Effector CD4-positive, alpha-beta T cell (primary cell): ENCODE data around the gene ANXA10.
"Not testable (repeated sequence)": the region's sequence is repeated elsewhere in the genome, so short reads cannot be mapped to it uniquely, and the experiment has no call there.

Experiments used
- DNase-seq: peaks from one replicate; pipeline ENCODE4 v3.0.0-alpha.2; 2020

Gene ANXA10

DNA sequence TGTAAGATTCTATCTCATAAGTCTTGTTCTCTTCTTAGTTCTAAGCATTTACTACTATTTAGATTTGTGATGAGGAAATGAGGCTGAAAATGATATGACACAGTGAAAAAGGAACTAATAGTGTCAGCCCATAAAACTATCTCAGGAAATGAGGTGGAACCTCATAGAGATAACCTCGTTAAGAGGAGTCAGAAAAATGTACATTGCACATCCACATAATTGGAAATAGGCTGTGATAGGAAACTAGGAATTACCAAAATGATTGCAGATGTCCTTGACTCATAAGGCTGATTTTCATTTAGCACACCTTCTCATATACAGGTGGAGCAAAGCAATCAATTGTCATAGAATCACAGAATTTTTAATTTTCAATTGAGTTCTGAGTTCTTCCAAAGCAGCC, 26.8 kb downstream of the ANXA10 start:
- DNase-seq = no peak

DNA sequence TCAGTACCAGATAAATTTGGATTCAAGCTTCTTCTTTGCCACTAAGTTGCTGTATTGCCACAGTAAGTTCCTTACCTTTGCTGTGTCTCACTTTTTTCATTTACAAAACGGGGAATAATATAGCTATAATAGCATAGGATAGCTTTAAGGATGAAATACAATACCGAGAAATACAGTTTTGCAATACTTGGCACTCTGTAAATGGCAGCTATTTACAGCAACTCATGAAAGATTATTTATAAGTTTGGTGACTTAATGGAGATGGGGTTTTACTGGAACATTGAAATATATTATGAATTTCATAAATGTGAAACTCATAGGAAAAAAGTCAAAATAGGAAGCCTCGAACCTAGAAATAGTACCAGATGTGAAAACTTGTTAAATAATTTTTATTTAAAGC, 27.6 kb downstream of the ANXA10 start:
- DNase-seq = no peak

DNA sequence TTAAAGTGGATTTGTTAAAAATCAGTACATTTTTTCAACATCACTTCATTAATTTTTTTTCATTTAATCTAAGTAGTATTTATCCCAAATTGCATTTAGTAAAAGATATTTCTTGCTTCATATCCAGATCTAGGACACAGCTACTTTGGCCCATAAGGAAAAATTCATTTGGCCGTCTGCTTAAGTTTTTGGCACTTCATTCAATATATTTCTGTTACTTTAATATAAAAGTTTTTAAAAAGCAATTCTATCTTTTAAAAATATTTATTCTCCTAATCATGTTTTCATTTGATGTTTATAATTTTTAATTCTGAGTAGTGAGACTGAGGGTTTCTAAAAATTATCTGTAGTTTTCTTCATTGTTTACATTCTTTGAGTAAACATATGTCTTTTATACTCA, 28.5 kb downstream of the ANXA10 start:
- no peak for DNase-seq

DNA sequence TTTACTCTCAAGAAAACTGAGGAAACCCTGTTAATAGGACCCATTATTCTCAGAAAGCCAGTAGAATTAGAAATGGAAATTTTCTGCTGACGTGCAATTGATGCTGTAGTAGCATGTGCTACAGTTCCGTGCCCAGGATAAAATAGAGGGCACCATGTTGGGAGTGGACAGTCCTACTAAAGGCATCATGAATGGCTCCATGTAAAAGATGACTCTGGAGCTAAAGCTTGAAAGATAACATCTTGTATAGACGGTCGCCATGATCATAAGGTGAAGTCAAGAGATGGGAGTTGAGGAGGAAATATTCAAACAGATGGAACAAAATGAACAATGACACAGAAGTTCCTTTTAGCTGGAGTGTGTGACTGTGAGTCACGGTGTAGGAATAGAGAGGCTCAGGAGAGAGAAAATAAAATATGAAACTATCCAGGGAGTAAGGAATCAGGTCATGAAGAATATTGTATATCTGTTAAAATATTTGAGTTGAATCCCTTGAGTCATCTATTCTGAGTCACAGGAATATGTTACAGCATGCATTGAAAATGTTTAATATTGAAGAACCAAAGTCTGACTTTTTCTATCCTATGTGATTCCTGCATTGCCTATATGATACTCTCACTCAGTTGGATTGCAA, 31.8 kb downstream of the ANXA10 start:
- DNase-seq = no peak

DNA sequence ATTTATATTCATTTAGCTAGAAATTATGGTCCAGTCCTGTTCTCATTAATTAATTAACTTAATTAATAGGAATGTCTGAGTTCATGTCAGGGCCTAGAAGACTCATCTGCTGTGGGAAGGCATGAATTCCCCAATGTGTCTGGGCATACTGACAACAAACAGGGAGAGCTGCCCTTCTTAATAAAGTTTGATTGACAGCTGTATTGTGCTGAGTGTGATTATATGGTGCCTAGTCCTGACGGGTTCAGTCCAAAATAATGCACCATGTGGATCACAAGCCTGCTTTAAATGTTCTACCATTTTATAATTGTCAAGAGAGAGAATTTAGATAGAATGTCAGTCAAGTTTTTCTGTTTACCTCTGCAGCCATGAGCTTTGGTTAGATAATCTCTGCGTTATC, 34.6 kb downstream of the ANXA10 start:
- DNase-seq = no peak

DNA sequence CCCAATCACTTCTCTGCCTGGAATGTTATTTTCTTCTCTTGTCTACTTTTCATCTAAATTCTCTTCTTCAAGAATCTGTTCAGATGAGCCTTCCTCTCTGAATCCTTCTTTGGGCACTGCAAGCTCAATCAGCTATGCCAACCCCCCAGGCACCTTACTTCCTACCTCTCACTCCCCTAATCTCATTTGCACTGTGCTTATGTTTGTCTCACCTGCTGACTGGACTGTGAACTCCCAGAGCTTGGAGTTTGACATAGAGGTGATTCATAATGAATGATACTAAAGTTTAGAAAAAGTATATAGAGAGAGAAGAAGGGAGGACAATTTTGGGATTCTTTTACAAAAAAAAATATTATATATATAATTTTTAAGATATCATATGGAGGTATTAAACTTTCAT, 36.3 kb downstream of the ANXA10 start:
- DNase-seq = no peak

DNA sequence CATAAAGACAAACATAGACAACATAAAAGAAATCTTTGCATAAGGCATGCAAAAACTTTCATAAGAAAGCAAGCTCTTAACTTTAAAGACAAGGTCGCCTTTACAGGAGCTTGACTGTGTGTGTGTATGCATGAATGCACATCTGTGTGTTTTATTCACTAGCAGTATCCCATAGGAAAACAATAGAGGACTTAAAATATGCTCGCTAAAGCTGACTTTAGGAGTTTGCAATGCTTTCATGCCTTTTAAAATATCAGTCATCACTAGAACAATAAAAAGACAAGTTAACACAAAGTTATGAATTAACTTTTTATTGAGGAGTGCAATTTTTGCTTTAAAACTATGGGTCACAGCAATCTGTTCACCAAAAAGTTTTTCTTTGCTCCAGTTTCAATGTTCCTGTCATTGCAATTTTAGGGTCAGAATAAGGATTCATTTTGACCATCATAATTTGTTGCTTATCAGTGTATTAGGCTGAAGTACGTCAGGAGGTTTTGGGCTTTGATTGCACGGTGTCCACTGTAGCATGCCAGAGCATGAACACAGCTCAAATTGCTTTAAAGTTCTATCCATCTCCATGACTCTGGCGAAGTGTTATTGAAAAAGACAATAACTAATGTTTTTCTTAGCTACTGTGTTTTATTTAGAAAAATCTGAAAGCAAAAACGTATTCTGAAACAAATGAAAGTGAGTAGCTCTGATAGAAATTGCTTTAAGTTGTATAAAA, 36.9 kb downstream of the ANXA10 start:
- DNase-seq = no peak

DNA sequence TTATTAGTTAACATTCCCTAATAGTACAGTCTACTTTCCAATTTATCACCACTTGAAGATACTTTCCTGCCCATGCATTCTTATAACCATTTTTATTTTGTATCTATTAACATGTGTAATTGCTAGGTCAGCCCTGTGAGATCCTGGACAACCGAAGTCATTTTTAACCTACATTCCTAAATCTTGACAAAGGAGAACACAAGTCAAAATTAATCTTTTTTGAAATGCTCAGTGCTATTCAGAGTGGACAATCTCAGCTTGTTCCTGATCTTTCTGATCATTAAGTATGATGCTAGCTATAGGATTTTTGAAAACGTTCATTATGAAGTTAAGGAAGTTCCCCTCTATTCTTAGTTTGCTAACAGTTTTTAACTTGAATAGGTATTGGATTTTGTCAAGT, 37.5 kb downstream of the ANXA10 start:
- DNase-seq = no peak

DNA sequence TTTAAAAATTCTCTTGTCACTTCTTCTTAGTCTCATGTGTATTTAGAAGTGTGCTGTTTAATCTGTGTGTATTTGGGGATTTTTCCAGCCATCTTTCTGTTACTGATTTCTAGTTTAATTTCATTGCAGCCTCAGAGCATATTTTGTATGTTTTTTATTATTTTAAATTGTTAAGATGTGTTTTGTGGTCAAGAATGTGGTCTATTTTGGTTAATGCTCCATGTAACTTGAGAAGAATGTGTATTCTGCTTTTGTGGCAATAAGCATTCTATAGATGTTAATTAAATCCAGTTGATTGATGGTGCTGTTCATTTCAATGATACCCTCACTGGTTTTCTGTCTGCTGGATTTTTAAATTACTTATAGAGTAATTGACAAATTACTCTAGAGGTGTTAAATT, 38.9 kb downstream of the ANXA10 start:
- DNase-seq = no peak

DNA sequence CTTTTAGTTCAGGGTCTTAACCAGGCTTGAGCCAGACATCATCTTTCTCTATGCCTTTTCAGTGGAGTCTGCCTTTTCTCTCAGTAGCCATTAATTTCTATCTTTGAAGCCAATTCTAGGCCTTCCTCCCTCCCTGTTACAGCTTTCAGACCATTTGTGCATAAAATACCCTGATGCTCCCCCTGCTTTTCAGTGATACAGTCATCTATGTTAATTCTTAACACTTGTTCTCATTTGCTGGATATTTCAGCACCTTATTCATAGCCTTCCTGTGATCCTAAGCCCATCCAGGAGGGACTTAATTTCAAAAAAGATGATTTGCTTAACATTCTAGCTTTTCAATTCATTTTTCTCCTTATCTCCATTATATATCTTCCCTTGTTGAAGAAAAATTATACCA, 42.3 kb downstream of the ANXA10 start:
- no peak for DNase-seq

DNA sequence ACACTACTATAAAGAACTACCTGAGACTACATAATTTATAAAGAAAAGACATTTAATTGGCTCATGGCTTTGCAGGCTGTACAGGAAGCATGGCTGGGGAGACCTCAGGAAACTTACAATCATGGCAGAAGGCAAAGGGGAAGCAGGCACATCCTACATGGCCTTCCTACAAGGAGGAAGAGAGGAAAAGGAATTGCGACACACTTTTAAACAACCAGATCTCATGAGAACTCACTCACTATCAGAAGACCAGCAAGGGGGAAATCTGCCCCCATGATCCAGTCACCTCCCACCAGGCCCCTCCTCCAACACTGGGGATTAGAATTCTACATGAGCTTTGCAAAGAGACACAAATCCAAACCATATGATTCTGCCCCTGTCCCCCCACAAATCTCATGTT, 43.5 kb downstream of the ANXA10 start:
- DNase-seq = not testable (repeated sequence)

DNA sequence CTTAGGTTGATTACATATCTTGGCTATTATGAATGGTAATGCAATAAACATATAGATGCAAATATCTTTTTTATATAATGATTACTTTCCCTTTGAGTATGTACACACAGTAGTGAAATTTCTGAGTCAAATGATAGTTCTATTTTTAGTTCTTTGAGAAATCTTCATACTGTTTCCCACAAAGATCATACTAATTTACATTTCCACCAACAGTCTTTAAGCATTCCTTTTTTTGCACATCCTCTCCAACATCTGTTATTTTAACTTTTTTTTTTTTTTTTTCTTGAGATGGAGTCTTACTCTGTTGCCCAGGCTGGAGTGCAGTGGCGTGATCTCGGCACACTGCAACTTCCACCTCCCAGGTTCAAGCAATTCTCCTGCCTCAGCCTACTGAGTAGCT, 45.4 kb downstream of the ANXA10 start:
- not testable (repeated sequence) for DNase-seq

DNA sequence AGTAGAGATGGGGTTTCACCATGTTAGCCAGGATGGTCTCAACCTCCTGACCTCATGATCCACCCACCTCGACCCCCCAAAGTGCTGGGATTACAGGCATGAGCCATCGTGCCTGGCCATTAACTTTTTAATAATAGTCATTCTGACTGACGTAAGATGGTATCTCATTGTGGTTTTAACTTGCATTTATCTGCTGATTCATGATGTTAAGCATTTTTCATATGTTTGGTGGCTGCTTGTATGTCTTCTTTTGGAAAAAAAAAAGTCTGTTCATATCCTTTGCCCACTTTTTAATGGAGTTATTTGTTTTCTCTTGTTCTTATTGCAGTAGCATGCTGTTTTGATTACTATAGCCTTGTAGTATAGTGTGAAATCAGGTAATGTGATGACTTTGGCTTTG, 45.8 kb downstream of the ANXA10 start:
- no peak for DNase-seq

DNA sequence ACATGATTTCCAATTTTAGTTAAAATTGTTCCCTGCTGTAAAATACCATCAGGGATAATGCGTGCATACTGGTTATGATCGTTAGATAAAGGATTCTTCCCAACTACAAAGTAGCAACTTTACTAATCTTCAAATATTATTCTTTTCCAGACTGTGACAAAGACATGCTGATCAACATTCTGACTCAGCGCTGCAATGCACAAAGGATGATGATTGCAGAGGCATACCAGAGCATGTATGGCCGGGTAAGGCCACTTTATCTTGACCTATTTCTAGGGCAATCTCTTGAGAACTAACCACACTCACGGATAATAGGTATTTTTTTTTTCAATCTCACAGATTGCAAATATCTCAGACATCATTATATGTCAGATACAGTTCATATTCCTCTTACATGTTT, 47.0 kb downstream of the ANXA10 start:
- no peak for DNase-seq

DNA sequence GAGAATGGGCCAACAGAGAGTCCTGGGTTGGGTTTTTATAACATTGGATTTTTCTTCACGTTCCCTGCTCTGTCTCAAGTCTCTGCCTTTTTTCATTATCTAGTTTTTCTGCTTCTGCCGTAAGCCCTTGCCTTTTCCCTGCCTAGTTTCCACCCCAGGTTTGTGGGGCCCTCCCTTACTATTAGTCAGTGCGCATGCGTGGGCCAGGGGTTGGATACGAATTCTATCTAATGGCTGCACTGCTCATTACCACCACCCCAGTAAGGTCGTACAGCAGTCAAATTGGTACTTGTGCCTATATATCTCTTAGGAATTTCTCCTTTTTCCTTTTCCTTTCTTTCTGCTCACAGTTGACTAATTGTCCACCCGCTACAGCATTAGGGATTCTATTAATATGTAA, 49.4 kb downstream of the ANXA10 start:
- no peak for DNase-seq

DNA sequence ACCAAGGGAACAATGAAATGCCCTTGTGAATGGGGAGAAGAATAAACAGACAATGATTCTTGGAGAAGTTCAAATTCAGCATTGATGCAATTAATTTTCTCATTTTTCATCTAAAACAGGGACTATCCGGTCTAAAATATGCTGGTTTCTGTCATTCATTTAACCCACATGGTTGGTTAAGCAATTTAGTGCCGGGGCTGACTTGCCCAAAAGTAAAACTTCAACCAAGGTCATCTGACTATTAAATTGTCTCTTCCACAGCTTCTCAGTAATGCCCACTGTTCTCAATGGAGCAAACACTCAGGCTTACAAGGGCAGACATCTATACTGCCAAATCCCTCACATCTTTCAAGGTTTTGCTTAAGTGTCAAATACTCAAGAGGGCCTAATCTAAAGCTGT, 51.3 kb downstream of the ANXA10 start:
- no peak for DNase-seq

DNA sequence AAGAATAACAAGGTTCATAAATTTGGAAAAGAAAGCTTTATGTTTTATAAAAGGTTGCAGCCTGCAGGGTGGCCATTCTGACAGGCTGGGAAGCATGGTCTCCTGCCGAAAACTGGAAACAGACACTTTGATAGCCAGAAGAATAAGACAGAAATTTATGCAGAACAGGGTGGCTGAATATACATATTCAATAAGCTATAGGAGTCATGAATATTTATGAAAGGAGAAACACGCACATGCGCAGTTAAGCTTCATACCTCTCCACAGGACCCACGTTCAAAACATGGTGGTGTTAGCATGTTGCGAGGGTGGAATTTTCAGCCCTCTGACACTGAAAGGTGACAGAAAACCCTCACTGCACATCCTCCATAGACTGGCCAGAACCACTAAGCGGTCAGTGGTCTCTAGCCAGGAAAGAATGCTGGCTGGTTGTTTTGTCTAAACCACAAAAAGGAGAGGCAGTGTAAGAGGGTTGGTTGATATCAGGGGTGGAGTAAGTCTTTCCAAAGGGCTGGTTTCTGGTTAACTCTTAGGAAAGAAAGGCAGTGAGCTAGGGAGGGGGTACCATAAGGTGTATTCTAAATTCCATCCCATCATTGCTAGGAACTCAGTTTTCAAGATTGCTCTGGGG, 58.2 kb downstream of the ANXA10 start:
- no peak for DNase-seq

DNA sequence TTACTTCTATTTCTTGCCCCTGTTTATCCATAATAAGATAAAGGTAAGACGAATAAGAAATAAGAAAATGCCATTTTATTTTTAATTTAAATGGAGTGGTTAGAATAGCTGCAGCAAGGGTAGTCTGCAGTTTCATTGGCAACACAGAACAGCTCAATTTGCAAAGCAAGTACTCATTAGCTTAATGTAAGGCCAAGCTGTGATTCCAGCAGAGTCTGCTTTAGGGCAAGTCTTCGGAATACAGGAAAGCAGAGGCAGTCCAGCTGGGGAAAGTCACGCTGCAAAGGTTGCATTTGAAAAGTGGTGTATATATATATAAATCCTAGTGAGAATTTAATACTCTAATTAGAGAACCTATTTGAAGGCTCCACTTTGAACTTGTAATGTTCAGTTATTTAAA, 59.0 kb downstream of the ANXA10 start:
- no peak for DNase-seq

DNA sequence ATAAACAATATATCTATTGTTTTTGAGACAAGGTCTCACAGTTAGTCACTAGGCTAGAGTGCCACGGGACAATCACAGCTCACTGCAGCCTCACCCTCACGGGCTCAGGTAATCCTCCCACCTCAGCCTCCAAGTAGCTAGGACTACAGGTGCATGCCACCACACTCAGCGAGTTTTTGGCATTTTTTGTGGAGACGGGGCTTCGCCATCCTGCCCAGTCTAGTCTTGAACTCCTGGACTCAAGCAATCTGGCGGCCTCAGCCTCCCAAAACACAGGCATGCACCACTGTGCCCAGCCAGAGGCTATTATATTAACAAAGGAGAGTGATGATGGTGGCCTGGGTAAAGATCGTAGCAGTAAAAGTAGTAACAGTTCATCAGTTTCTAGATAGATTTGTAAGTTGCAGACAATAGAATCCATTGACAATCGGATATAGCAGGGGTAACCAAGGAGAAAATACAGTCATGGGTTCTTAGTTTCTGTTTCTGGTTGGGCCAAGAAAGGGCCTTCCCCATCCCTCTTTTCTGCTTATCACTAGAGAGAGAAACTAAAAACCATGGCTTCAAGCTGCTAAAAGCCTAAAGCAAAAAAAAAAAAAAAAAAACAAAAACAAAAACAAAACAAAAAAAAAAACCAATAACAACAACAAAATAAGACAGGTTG, 60.6 kb downstream of the ANXA10 start:
- DNase-seq = no peak

DNA sequence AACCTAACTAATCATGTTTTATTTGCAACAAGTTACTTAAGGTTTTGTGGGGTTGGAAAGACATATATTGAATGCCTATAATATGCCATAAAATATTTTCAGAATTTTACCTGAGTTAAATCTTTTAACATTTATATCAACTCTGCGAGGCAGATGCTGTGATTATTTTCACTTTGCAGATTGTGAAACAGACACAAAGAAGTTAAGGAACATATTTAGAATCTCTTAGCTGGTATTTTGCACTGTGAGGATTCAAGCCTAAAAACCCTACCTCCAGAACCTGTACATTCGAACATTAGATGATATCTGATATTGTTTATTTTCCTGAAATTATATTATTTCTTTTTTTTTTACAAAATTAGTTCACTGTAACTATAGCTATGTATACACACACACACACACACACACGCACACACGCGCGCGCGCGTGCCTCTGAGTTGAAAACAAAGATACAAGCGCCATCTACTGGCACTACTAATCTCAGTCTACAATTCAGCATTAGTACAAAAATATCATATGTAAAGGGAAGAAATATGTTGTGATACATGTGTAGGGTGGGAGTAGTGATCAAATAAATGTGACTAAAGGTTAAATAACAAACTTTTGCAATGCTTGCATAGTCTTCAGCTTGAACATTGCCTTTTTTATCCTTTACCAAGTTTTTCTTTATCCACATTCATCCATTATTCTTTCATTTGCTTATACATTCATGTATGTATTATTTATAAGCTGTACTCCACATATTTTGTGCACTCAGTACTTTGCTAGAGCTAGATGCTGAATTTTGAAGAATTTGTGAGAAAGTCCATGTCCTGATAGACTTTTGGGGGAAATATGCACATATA, 61.5 kb downstream of the ANXA10 start:
- peak; percentile 41 for DNase-seq

DNA sequence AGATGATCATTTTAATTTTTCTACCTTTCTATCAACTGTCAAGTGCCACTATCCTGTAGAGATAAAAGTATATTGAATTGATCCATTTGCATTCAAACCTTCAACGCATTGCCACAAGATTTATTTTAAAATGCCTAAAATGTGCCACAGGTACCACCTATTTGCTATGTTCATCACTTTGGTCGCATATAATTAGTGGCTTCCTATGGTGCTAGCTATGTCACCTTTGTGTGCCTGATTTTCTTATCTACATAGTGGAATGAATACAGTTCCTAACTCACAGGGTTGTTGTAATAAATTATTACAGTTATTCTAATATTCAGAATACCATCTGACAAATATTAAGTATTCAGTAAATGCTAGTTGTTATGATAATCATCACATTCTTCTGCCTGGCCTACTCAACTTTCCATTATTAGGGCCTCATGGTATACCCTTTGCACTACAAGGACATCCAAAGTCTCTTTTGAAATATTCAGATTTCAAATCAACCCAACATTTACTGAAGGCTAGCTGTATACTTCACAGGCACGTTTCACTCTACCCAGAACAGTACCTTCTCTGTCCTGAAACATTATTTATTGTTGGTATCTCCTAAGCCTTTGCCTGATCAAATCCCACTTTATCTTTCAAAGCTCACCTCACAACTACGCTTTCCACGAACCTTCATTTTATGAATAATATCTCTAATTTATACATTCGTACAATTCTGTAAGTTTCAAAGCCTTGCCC, 62.4 kb downstream of the ANXA10 start:
- DNase-seq = no peak

DNA sequence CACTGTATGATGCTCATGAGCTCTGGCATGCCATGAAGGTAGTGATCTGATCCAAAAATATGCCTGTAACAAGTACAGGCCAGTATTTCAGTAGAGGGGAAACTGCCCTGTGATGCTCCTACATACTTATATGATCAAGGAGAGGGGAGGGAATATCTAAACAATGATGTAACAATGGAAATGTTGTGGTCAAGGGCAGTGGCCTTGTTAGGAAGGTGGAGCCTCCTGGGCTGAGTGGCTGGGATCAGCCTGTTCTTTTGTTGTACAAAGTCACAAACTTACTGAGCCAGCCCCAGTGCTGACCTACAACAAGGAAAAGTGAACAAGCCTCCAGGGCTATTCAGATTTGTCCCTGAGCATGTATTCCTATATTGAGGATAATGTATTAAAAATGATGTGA, 70.3 kb downstream of the ANXA10 start:
- no peak for DNase-seq
